K562 (cell line): ENCODE data around the gene AGAP1. TPM values are rescaled to one million over a fixed set of nuclear protein-coding genes. Genes with fewer than 3 reads are reported as not detected.

Source experiments
- ATAC-seq: fragments of 200-7000 bp; cut with Tn5 transposase; 3 replicates; pipeline ENCODE4 v1.9.1; 2020; ENCODE audit warnings: moderate library complexity
- BruUV-seq: library from RNA; stranded (reverse); fragments of 400-500 nt; replicated peaks from 2 replicates; lab custom pipeline; 2021; lab: Mats Ljungman, UMichigan
- CTCF ChIA-PET: fragments of 300-600 bp; formaldehyde crosslinking; extraction: SDS; loops from one replicate; lab custom pipeline; 2021; ENCODE audit warnings: low intra/inter-chr PET ratio; lab: Yijun Ruan, JAX
- POLR2A ChIA-PET: fragments of 300-600, 350-650 bp; sonication (Branson Sonifier 250); formaldehyde crosslinking; extraction: SDS; loops from one replicate; lab custom pipeline; 2021; ENCODE audit warnings: antibody characterized with exemption, inconsistent platforms; lab: Yijun Ruan, JAX
- DNase-seq, 4 experiments: peaks; one replicate each; pipeline versions ENCODE4 v3.0.0 to v3.0.0-alpha.2; 2011 to 2018; ENCODE audit warnings: low spot score in 3 of 4, mixed read lengths in 3 of 4; ENCODE audit errors: extremely low read depth in 1 of 4
- FAIRE-seq: peaks from 2 replicates; lab custom pipeline; 2011; peaks lifted over from hg19 to GRCh38; lab: Jason Lieb, UNC
- H2AFZ ChIP-seq: 2 replicates; pipeline ENCODE4 v1.6.0; 2011; ENCODE audit warnings: low read depth, low read length, control low read depth, inconsistent platforms
- H3K27ac ChIP-seq: fragments of 200-600 bp; 3 replicates; pipeline ENCODE4 v1.8.0; 2011; ENCODE audit warnings: low read depth, mild to moderate bottlenecking, control low read depth, inconsistent platforms, low read length, moderate library complexity, mixed read lengths; ENCODE audit errors: extremely low read depth
- H3K27me3 ChIP-seq, 2 experiments: fragments of 300-600 bp in 1 of 2; 2 replicates in 1 of 2; 3 replicates in 1 of 2; pipeline versions ENCODE4 v1.6.0 to v1.8.0; 2011; ENCODE audit warnings: inconsistent platforms in 2 of 2, low read length in 2 of 2, mild to moderate bottlenecking in 1 of 2, mixed read lengths in 1 of 2, moderate library complexity in 1 of 2; ENCODE audit not compliant: control insufficient read depth in 2 of 2, insufficient read depth in 2 of 2
- H3K36me3 ChIP-seq: fragments of 300-600 bp; 3 replicates; pipeline ENCODE4 v1.8.0; 2011; ENCODE audit warnings: mild to moderate bottlenecking, low read length, inconsistent platforms; ENCODE audit not compliant: control insufficient read depth, insufficient read depth
- H3K4me1 ChIP-seq, 2 experiments: fragments of 200-600 bp in 1 of 2; replicated peaks in 1 of 2; 2 replicates in 1 of 2; 3 replicates in 1 of 2; pipeline versions ENCODE4 v1.5.1 to v1.8.0; 2011; ENCODE audit warnings: inconsistent platforms in 2 of 2, low read length in 2 of 2, mild to moderate bottlenecking in 1 of 2, mixed read lengths in 1 of 2, moderate library complexity in 1 of 2; ENCODE audit not compliant: control insufficient read depth in 2 of 2, insufficient read depth in 2 of 2
- H3K4me2 ChIP-seq: 2 replicates; pipeline ENCODE4 v1.6.1; 2011; ENCODE audit warnings: low read length, control low read depth, inconsistent platforms, mixed read lengths; ENCODE audit not compliant: insufficient read depth
- H3K4me3 ChIP-seq: fragments of 200-600 bp; sonication (generic), shearing (Covaris generic); 2 replicates; pipeline ENCODE4 v1.5.1; 2016; ENCODE audit warnings: control low read depth, inconsistent platforms
- H3K79me2 ChIP-seq: fragments of 200-600 bp; 3 replicates; pipeline ENCODE4 v1.8.0; 2011; ENCODE audit warnings: low read length, inconsistent platforms; ENCODE audit not compliant: control insufficient read depth, insufficient read depth
- H3K9ac ChIP-seq, 2 experiments: 2 replicates each; pipeline versions ENCODE4 v1.6.0 to v1.6.1; 2011; ENCODE audit warnings: low read depth in 2 of 2, low read length in 2 of 2, control low read depth in 1 of 2, inconsistent platforms in 1 of 2, mild to moderate bottlenecking in 1 of 2, mixed read lengths in 1 of 2; ENCODE audit not compliant: insufficient read depth in 1 of 2
- H3K9me1 ChIP-seq: one replicate; pipeline ENCODE4 v1.6.0; 2011; ENCODE audit warnings: inconsistent platforms, mild to moderate bottlenecking, low read length, moderate library complexity; ENCODE audit not compliant: control insufficient read depth, insufficient read depth
- H3K9me3 ChIP-seq: replicated peaks from 2 replicates; pipeline ENCODE4 v1.5.1; 2011; ENCODE audit warnings: low read depth, low read length, inconsistent platforms; ENCODE audit not compliant: control insufficient read depth, insufficient read depth
- H4K20me1 ChIP-seq: replicated peaks from 2 replicates; pipeline ENCODE4 v1.6.1; 2011; ENCODE audit warnings: low read length, inconsistent platforms, mixed read lengths; ENCODE audit not compliant: control insufficient read depth, insufficient read depth
- CCAR2 ChIP-seq: fragments of 200-400 bp; formaldehyde crosslinking; IDR thresholded peaks from 2 replicates; pipeline ENCODE4 v1.6.1; 2017; ENCODE audit warnings: mild to moderate bottlenecking, low read depth, low read length
- EHMT2 ChIP-seq: fragments of 450-650 bp; IDR thresholded peaks from 2 replicates; pipeline ENCODE4 v1.6.1; 2018; ENCODE audit warnings: antibody characterized with exemption
- ETV6 ChIP-seq, 3 experiments: fragments of 150-350 bp in 1 of 3; sonication (generic) in 1 of 3; formaldehyde crosslinking in 1 of 3; IDR thresholded peaks; 2 replicates each; pipeline versions ENCODE4 v1.6.1 to v1.8.0; 2014 to 2022; ENCODE audit warnings: borderline replicate concordance in 2 of 3, low read depth in 2 of 3, antibody characterized with exemption in 1 of 3, low read length in 1 of 3, mild to moderate bottlenecking in 1 of 3, missing genetic modification reagents in 1 of 3
- PRPF4 ChIP-seq: fragments of 200-400 bp; formaldehyde crosslinking; IDR thresholded peaks from one replicate; pipeline ENCODE4 v1.6.1; 2017; ENCODE audit warnings: low read length, low read depth, mild to moderate bottlenecking; ENCODE audit not compliant: insufficient read depth, poor library complexity, severe bottlenecking
- WGBS: fragments of 100-300 bp; shearing (Covaris generic); methylation state at CpG from one replicate; pipeline ENCODE4 v1.1.6; 2016; ENCODE audit warnings: low coverage, mixed read lengths; ENCODE audit not compliant: insufficient coverage; ENCODE audit errors: missing lambda C conversion rate; 5-methylcytosine and 5-hydroxymethylcytosine counted together
- in situ Hi-C: fragments of 300-500 bp; cut with MboI; formaldehyde crosslinking; loops from 4 replicates; pipeline ENCODE4 v1.15.0; 2018; ENCODE audit warnings: inconsistent platforms, mixed read lengths
- intact Hi-C: fragments of 100-400 bp; cut with micrococcal nuclease; formaldehyde crosslinking; loops from 2 replicates; pipeline ENCODE4 v1.14.2; 2022
- polyA plus RNA-seq, 8 experiments: library from polyadenylated mRNA; depleted of rRNA in 4 of 8; stranded (reverse) in 5 of 8; unstranded in 3 of 8; fragments of >200 nt; fragmentation: Nextera tagmentation in 2 of 8; fragmentation: Illumina TruSeq in 1 of 8; extraction: Ambion mirVana in 2 of 8; extraction: Trizol in 1 of 8; gene quantifications; 2 replicates each; pipeline versions ENCODE4 v1.2.1 to v1.2.3, GENCODE V29; 2011 to 2014; ENCODE audit warnings: inconsistent platforms in 1 of 8, missing spikeins in 1 of 8
- total RNA-seq, 7 experiments: library from RNA; depleted of rRNA in 6 of 7; stranded (reverse); fragments of >200 nt in 6 of 7; fragmentation: Illumina TruSeq in 2 of 7; extraction: Trizol in 2 of 7; gene quantifications; 2 replicates each; pipeline versions ENCODE4 v1.2.1 to v1.2.3, GENCODE V29; 2011 to 2021; ENCODE audit warnings: low replicate concordance in 1 of 7
- TF ChIP-seq, protein P1 (sequence below): sonication (generic); formaldehyde crosslinking; IDR thresholded peaks from 2 replicates; pipeline ENCODE4 v1.8.0; 2023; ENCODE audit warnings: missing genetic modification reagents, mild to moderate bottlenecking, borderline replicate concordance

Gene AGAP1
- total and polyA plus RNA-seq, 9 of the 15 experiments (the other 6 are each of a cell fraction or from before 2014, with no cell fraction given), result 1.3 to 24.0 (median 10.6) TPM

DNA sequence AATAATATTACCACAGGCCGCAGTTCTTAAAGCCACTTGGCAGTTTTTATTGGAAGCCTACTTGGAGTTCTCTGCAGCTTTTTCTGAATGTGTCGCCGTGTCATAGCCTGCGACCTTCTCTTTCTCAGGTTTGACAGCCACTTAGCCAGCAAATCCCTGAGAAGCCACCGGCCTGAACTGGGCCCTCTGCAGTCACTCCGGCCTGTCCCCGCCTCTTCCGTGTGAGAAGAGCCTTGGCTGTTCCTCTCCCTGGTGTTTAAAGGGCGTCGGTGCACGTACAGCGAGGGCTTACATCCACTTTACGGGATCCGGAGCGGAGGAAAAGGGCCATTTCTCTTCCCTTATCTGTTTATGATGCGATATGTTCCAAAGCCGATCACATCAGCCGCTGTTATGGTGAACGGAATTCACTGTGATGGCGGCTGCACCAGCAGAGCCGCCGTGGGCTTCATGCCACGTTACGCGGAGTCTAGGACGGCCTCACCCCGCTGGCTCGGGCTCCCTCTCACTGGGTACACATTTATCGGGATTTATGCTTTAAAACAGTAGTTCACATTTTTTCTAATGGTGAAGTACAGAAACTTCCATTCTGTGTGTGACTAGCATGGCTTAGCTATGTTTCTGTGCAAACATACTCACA, 607.6 kb downstream of the AGAP1 start:
- H3K36me3 ChIP-seq, result no peaks in the 10 kb centered on the region
- POLR2A ChIA-PET, result no interaction called here
- no peak overlapping the region for H2AFZ ChIP-seq
- WGBS, result 93% methylated on average over 19 of the region's 29 CpGs
- no peak overlapping the region for H3K4me3 ChIP-seq
- no peak overlapping the region for H3K4me2 ChIP-seq
- intact Hi-C loops (no loop called here), in situ Hi-C loops (no loop called here)
- ATAC-seq, result no peak
- no peaks in the 10 kb centered on the region for H3K9me3 ChIP-seq
- TF ChIP-seq, protein P1, sequence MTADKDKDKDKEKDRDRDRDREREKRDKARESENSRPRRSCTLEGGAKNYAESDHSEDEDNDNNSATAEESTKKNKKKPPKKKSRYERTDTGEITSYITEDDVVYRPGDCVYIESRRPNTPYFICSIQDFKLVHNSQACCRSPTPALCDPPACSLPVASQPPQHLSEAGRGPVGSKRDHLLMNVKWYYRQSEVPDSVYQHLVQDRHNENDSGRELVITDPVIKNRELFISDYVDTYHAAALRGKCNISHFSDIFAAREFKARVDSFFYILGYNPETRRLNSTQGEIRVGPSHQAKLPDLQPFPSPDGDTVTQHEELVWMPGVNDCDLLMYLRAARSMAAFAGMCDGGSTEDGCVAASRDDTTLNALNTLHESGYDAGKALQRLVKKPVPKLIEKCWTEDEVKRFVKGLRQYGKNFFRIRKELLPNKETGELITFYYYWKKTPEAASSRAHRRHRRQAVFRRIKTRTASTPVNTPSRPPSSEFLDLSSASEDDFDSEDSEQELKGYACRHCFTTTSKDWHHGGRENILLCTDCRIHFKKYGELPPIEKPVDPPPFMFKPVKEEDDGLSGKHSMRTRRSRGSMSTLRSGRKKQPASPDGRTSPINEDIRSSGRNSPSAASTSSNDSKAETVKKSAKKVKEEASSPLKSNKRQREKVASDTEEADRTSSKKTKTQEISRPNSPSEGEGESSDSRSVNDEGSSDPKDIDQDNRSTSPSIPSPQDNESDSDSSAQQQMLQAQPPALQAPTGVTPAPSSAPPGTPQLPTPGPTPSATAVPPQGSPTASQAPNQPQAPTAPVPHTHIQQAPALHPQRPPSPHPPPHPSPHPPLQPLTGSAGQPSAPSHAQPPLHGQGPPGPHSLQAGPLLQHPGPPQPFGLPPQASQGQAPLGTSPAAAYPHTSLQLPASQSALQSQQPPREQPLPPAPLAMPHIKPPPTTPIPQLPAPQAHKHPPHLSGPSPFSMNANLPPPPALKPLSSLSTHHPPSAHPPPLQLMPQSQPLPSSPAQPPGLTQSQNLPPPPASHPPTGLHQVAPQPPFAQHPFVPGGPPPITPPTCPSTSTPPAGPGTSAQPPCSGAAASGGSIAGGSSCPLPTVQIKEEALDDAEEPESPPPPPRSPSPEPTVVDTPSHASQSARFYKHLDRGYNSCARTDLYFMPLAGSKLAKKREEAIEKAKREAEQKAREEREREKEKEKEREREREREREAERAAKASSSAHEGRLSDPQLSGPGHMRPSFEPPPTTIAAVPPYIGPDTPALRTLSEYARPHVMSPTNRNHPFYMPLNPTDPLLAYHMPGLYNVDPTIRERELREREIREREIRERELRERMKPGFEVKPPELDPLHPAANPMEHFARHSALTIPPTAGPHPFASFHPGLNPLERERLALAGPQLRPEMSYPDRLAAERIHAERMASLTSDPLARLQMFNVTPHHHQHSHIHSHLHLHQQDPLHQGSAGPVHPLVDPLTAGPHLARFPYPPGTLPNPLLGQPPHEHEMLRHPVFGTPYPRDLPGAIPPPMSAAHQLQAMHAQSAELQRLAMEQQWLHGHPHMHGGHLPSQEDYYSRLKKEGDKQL (CRISPR knock-in tag), result no peak
- no peak for TF ChIP-seq PRPF4
- TF ChIP-seq EHMT2, result no peak
- no peak for TF ChIP-seq CCAR2
- no peak for TF ChIP-seq ETV6 (IDR thresholded peaks at IDR 0.05; ENCODE audit: borderline replicate concordance in 1 of 2, low read depth in 2 of 2, low read length in 1 of 2)
- no peak for TF ChIP-seq ETV6 (CRISPR knock-in tag; IDR thresholded peaks at IDR 0.05; ENCODE audit: borderline replicate concordance)
- no peaks in the 10 kb centered on the region for H3K4me1 ChIP-seq
- no peaks in the 10 kb centered on the region for H4K20me1 ChIP-seq
- H3K9me1 ChIP-seq, result no peaks in the 10 kb centered on the region
- no peak overlapping the region for H3K27ac ChIP-seq
- no peaks in the 10 kb centered on the region for H3K79me2 ChIP-seq
- BruUV-seq, result no TSS peak
- H3K9ac ChIP-seq, result no peak overlapping the region
- DNase-seq, result no peak
- CTCF ChIA-PET, result no interaction called here
- FAIRE-seq, result no peak
- H3K27me3 ChIP-seq, result no peaks in the 10 kb centered on the region
